ENCODE results near the gene NR2C2. TPM values are rescaled to one million over a fixed set of nuclear protein-coding genes. Genes with fewer than 3 reads are reported as not detected.

NR2C2 gene
- total RNA-seq, 1 donor from 2014 or later = 15.0 TPM

DNA sequence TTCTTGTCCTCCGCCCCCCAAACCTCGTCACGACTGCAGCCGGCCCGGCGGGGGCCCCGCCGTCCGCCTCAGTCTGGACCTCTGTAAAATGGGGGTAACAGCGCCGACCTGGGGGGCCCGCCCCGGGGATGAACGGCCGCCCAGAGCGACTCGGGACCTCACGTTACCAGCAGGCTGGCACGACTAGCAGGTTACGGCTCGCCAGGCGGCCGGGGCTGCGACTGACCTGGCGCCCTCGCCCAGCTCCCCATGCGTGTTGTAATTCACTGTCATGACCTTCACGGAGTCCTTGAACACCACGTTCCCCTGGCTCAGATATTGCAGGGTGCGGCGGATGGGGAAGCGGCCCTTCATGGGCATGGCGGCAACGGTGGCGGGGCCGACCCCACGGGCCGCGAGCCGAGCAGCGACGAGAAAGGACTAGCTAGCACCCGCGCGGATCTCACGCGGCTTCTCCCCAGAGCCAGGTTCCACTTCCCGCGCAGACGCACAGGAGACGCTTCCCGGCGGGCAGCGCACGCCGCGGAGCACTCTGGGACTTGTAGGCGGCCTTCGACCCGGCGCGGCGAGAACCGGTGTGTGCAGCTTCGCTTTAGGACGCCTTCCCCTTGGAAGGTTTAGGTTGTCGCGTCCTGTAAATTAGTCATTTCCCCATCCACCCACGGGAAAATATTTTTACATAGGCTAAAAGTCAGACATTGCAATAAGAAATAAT, 117.6 kb downstream of the NR2C2 start, which contains the start of gene MRPS25:
Gene MRPS25, minus strand, starts transcription at position 481 of the 715 bp plus-strand sequence. Its CDS starts 121 bp downstream, at position 360.
- TF ChIP-seq, protein P1, sequence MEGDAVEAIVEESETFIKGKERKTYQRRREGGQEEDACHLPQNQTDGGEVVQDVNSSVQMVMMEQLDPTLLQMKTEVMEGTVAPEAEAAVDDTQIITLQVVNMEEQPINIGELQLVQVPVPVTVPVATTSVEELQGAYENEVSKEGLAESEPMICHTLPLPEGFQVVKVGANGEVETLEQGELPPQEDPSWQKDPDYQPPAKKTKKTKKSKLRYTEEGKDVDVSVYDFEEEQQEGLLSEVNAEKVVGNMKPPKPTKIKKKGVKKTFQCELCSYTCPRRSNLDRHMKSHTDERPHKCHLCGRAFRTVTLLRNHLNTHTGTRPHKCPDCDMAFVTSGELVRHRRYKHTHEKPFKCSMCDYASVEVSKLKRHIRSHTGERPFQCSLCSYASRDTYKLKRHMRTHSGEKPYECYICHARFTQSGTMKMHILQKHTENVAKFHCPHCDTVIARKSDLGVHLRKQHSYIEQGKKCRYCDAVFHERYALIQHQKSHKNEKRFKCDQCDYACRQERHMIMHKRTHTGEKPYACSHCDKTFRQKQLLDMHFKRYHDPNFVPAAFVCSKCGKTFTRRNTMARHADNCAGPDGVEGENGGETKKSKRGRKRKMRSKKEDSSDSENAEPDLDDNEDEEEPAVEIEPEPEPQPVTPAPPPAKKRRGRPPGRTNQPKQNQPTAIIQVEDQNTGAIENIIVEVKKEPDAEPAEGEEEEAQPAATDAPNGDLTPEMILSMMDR (IDR thresholded peaks at IDR 0.05; ENCODE audit: insufficient read depth, low read length, severe bottlenecking) = no peak
- DNase-seq (ENCODE audit: low read depth) (peak; percentile 90), FAIRE-seq (no peak)
- Histone ChIP-seq H3K36me3 (ENCODE audit: control insufficient read depth, insufficient read depth, low read length) (no peaks in the 10 kb centered on the region), H3K4me3 (ENCODE audit: low read depth, low read length) (peak within 1 kb of the TSS; percentile 97), H3K27me3 (ENCODE audit: control insufficient read depth, insufficient read depth, low read length) (no peaks in the 10 kb centered on the region)

DNA sequence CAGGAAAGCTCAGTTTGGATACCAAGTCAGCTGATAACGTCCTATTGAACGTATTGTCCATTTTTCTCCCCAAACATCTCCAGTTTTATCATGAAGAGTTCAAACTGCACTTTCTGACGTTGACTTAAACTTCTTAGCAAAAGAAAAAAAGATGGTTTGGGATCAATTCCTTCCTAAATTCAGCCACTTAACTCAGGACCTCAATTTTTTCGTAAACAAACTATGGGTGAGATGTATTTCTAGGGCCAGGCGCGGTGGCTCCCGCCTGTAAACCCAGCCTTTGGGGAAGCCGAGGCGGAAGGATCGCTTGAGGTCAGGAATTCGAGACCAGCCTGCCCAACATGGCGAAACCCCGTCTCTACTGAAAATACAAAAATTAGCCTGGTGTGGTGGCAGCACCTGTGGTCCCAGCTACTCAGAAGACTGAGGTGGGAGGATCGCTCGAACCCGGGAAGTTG, 118.2 kb downstream of the NR2C2 start:
- FAIRE-seq (no peak), DNase-seq (ENCODE audit: low read depth) (no peak)
- Histone ChIP-seq H3K27me3 (ENCODE audit: control insufficient read depth, insufficient read depth, low read length) (no peaks in the 10 kb centered on the region), H3K4me3 (ENCODE audit: low read depth, low read length) (peak overlapping the region; percentile 97), H3K36me3 (ENCODE audit: control insufficient read depth, insufficient read depth, low read length) (no peaks in the 10 kb centered on the region)
- TF ChIP-seq, protein P1 (IDR thresholded peaks at IDR 0.05; ENCODE audit: insufficient read depth, low read length, severe bottlenecking) = no peak

DNA sequence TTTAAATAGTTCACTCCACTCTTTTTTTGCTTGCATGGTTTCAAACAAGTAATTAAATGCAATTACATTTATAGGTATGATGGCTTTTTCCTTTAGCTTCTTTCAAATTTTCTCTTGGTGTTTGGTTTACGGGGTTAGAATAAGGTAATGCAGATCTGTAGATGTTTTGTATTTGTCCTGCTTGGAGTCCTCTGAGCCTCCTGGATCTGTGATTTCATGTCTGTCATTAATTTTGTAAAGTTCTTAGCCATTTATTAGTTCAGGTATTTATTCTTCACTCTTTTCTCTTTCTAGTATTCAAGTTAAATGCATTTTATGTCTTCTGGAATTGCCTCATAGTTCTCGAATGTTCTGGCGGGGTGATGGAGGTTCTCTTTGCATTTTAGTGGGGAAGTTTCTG, 119.1 kb downstream of the NR2C2 start:
- H3K4me3 ChIP-seq (ENCODE audit: low read depth, low read length) = no peak overlapping the region
- H3K36me3 ChIP-seq (ENCODE audit: control insufficient read depth, insufficient read depth, low read length) = no peaks in the 10 kb centered on the region
- TF ChIP-seq, protein P1 (IDR thresholded peaks at IDR 0.05; ENCODE audit: insufficient read depth, low read length, severe bottlenecking) = no peak
- DNase-seq (ENCODE audit: low read depth) (no peak), FAIRE-seq (no peak)
- no peaks in the 10 kb centered on the region for H3K27me3 ChIP-seq (ENCODE audit: control insufficient read depth, insufficient read depth, low read length)

DNA sequence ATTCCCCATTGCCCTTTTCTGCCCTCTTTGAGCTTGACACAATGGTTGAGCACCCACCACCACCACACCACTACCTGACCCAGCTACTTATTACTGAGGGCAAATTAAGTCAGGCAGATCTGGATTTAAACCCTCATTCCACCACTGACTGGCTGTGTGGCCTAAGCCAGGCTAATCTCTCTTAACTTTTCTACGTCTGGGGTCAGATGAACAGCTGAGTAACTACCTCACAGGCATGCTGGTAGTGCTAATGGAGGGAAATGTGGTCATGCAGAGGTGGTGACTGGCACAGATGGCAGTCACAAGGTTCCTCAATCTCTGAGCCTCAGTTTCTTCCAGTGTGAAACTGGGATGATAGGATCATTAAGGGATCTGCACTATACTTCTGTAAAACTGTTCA, 122.1 kb downstream of the NR2C2 start:
- TF ChIP-seq, protein P1 (IDR thresholded peaks at IDR 0.05; ENCODE audit: insufficient read depth, low read length, severe bottlenecking) = no peak
- no peak for DNase-seq (ENCODE audit: low read depth)
- peaks cover 6% of the 10 kb centered on the region for H3K36me3 ChIP-seq (ENCODE audit: control insufficient read depth, insufficient read depth, low read length)
- no peaks in the 10 kb centered on the region for H3K27me3 ChIP-seq (ENCODE audit: control insufficient read depth, insufficient read depth, low read length)
- FAIRE-seq = no peak
- no peak overlapping the region for H3K4me3 ChIP-seq (ENCODE audit: low read depth, low read length)

DNA sequence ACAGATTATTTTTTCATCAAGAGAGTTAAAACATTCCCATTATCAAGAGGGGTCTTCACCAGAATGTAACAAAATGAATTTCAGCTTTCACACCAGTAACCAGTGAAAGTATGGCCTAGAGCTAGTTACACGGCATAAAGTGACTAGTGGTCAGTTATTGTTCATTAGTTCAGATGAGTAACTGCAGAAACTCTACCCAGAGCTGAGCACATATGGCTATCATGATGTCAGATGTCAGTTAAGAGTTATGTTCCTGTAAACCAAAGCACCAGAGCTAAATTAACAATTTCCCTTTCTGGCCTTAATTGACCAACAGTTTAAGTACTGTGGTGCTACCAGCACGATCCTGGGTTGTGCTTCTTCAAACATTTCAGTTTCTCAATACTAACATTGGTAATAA, 124.3 kb downstream of the NR2C2 start:
- TF ChIP-seq, protein P1 (IDR thresholded peaks at IDR 0.05; ENCODE audit: insufficient read depth, low read length, severe bottlenecking) = no peak
- Histone ChIP-seq H3K36me3 (ENCODE audit: control insufficient read depth, insufficient read depth, low read length) (peaks cover 13% of the 10 kb centered on the region), H3K4me3 (ENCODE audit: low read depth, low read length) (no peak overlapping the region), H3K27me3 (ENCODE audit: control insufficient read depth, insufficient read depth, low read length) (no peaks in the 10 kb centered on the region)
- no peak for DNase-seq (ENCODE audit: low read depth)
- FAIRE-seq = no peak

All from bronchial epithelial cell (primary cell).